GM21786 (cell line): ENCODE measurements around the gene FHIT.
A peak's percentile ranks its signal among the peaks of the same experiment; 100 is the strongest.
"Not testable (repeated sequence)": the region's sequence is repeated elsewhere in the genome, so short reads cannot be mapped to it uniquely, and the experiment has no call there.

ENCODE experiments used
- ATAC-seq: cut with Tn5 transposase; IDR thresholded peaks from one replicate; pipeline ENCODE4 v1.9.1; 2021; ENCODE audit not compliant: unreplicated experiment

Gene FHIT

GRCh38 chr3:59994732-59995304 is 1256.4 kb downstream of the FHIT start:
- ATAC-seq = no peak

- no peak for ATAC-seq
Measured at GRCh38 chr3:59992578-59992977, 1258.7 kb downstream of the FHIT start.

GRCh38 chr3:59990915-59991314 is 1260.3 kb downstream of the FHIT start:
- no peak for ATAC-seq

GRCh38 chr3:59982510-59982909 is 1268.7 kb downstream of the FHIT start:
- ATAC-seq = no peak

GRCh38 chr3:59981377-59981776 is 1269.9 kb downstream of the FHIT start:
- no peak for ATAC-seq

- no peak for ATAC-seq
Measured at GRCh38 chr3:59980576-59980975, 1270.7 kb downstream of the FHIT start.

- ATAC-seq = no peak
Measured at GRCh38 chr3:59979542-59979941, 1271.7 kb downstream of the FHIT start.

GRCh38 chr3:59978979-59979378 is 1272.3 kb downstream of the FHIT start:
- peak; percentile 68 for ATAC-seq

- no peak for ATAC-seq
Measured at GRCh38 chr3:59970796-59971195, 1280.5 kb downstream of the FHIT start.

GRCh38 chr3:59970376-59970775 is 1280.9 kb downstream of the FHIT start:
- no peak for ATAC-seq

- no peak for ATAC-seq
Measured at GRCh38 chr3:59968513-59969045, 1282.7 kb downstream of the FHIT start.

- ATAC-seq = no peak
Measured at GRCh38 chr3:59963676-59964075, 1287.6 kb downstream of the FHIT start.

- no peak for ATAC-seq
Measured at GRCh38 chr3:59957150-59957549, 1294.1 kb downstream of the FHIT start.

- no peak for ATAC-seq
Measured at GRCh38 chr3:59953104-59953503, 1298.1 kb downstream of the FHIT start.

GRCh38 chr3:59949311-59949710 is 1301.9 kb downstream of the FHIT start:
- ATAC-seq = no peak

- no peak for ATAC-seq
Measured at GRCh38 chr3:59946401-59946800, 1304.9 kb downstream of the FHIT start.

GRCh38 chr3:59940718-59941117 is 1310.5 kb downstream of the FHIT start:
- ATAC-seq = no peak

GRCh38 chr3:59939826-59940426 is 1311.3 kb downstream of the FHIT start:
- ATAC-seq = no peak

GRCh38 chr3:59938828-59939227 is 1312.4 kb downstream of the FHIT start:
- no peak for ATAC-seq

GRCh38 chr3:59937201-59937600 is 1314.1 kb downstream of the FHIT start:
- ATAC-seq = no peak

- ATAC-seq = no peak
Measured at GRCh38 chr3:59936472-59936871, 1314.8 kb downstream of the FHIT start.

GRCh38 chr3:59935025-59935424 is 1316.2 kb downstream of the FHIT start:
- ATAC-seq = peak; percentile 92

- ATAC-seq = not testable (repeated sequence)
Measured at GRCh38 chr3:59934560-59934959, 1316.7 kb downstream of the FHIT start.
